GM23248 (cell line): ENCODE measurements around the gene CELF1.

Experiments
- EZH2 ChIP-seq: fragments of 200-600 bp; sonication (generic); IDR thresholded peaks from 2 replicates; pipeline ENCODE4 v1.6.1; 2018; ENCODE audit warnings: antibody characterized with exemption, mild to moderate bottlenecking; ENCODE audit not compliant: insufficient read depth, poor library complexity, severe bottlenecking
- EZH2phosphoT487 ChIP-seq: fragments of 200-600 bp; sonication (generic); IDR thresholded peaks from 2 replicates; pipeline ENCODE4 v1.6.1; 2018; ENCODE audit warnings: antibody characterized with exemption, moderate library complexity, mild to moderate bottlenecking, low read depth; ENCODE audit not compliant: insufficient read depth

- TF ChIP-seq EZH2 (no peak), EZH2phosphoT487 (no peak)
Observed at GRCh38 chr11:47589977-47590861, 37.3 kb upstream of the CELF1 start.
